Hepatocyte (in vitro differentiated cells): ENCODE data around the gene ERICH4. TPM values are rescaled to one million over a fixed set of nuclear protein-coding genes. Genes with fewer than 3 reads are reported as not detected.

Experiments
- DNase-seq: peaks from one replicate; pipeline ENCODE4 v3.0.0-alpha.2; 2016; ENCODE audit warnings: low spot score
- H2AFZ ChIP-seq: fragments of 200-600 bp; sonication (generic); 2 replicates; pipeline ENCODE4 v1.6.0; 2016; ENCODE audit warnings: antibody characterized with exemption, mild to moderate bottlenecking
- H3K27ac ChIP-seq: fragments of 200-600 bp; sonication (generic); 2 replicates; pipeline ENCODE4 v1.5.1; 2016; ENCODE audit warnings: mild to moderate bottlenecking
- H3K27me3 ChIP-seq: fragments of 200-600 bp; sonication (generic); 2 replicates; pipeline ENCODE4 v1.6.1; 2016
- H3K36me3 ChIP-seq: fragments of 200-600 bp; sonication (generic); replicated peaks from 2 replicates; pipeline ENCODE4 v1.5.1; 2016; ENCODE audit warnings: low read depth; ENCODE audit not compliant: insufficient read depth
- H3K4me1 ChIP-seq: fragments of 200-600 bp; sonication (generic); 2 replicates; pipeline ENCODE4 v1.5.1; 2016; ENCODE audit warnings: mild to moderate bottlenecking, moderate library complexity; ENCODE audit not compliant: insufficient read depth
- H3K4me2 ChIP-seq: fragments of 200-600 bp; sonication (generic); 2 replicates; pipeline ENCODE4 v1.6.0; 2016
- H3K4me3 ChIP-seq: fragments of 200-600 bp; sonication (generic); 2 replicates; pipeline ENCODE4 v1.5.1; 2016; ENCODE audit warnings: mild to moderate bottlenecking
- H3K79me2 ChIP-seq: fragments of 200-600 bp; sonication (generic); 2 replicates; pipeline ENCODE4 v1.6.0; 2017; ENCODE audit warnings: mild to moderate bottlenecking
- H3K9me2 ChIP-seq: fragments of 200-600 bp; sonication (generic); replicated peaks from 2 replicates; pipeline ENCODE4 v1.6.0; 2017; ENCODE audit warnings: mild to moderate bottlenecking; ENCODE audit not compliant: insufficient read depth
- H3K9me3 ChIP-seq: fragments of 200-600 bp; sonication (generic); 2 replicates; pipeline ENCODE4 v1.5.1; 2016; ENCODE audit warnings: low read depth, mild to moderate bottlenecking
- H4K20me1 ChIP-seq: fragments of 200-600 bp; sonication (generic); 2 replicates; pipeline ENCODE4 v1.6.0; 2016; ENCODE audit warnings: mild to moderate bottlenecking; ENCODE audit not compliant: insufficient read depth, poor library complexity, severe bottlenecking
- EZH2 ChIP-seq: fragments of 200-600 bp; sonication (generic); IDR thresholded peaks from 2 replicates; pipeline ENCODE4 v1.6.1; 2016; ENCODE audit warnings: antibody characterized with exemption, mild to moderate bottlenecking, borderline replicate concordance
- EZH2phosphoT487 ChIP-seq: fragments of 200-600 bp; sonication (generic); IDR thresholded peaks from one replicate; pipeline ENCODE4 v1.6.1; 2018; ENCODE audit warnings: antibody characterized with exemption, mild to moderate bottlenecking, low read depth, moderate library complexity; ENCODE audit not compliant: unreplicated experiment, severe bottlenecking
- WGBS: methylation state at CpG from one replicate; pipeline ENCODE4 v1.1.6; 2016; ENCODE audit warnings: low lambda C conversion rate; ENCODE audit errors: missing lambda C conversion rate; 5-methylcytosine and 5-hydroxymethylcytosine counted together
- polyA plus RNA-seq: library from polyadenylated mRNA; unstranded; fragments of >200 nt; fragmentation: Nextera tagmentation; extraction: Ambion mirVana; gene quantifications from 2 replicates; pipeline ENCODE4 v1.2.1, GENCODE V29; 2016
- total RNA-seq: library from RNA; depleted of rRNA; stranded (reverse); fragments of >200 nt; gene quantifications from 2 replicates; pipeline ENCODE4 v1.2.3, GENCODE V29; 2014
- TF ChIP-seq, protein P1 (sequence below): fragments of 200-600 bp; sonication (generic); IDR thresholded peaks from 2 replicates; pipeline ENCODE4 v1.5.1; 2016; ENCODE audit warnings: antibody characterized with exemption, mild to moderate bottlenecking; ENCODE audit not compliant: poor library complexity

Gene ERICH4
- total and polyA plus RNA-seq, 2 experiments from 2014 or later, result 2.3 to 4.3 TPM

- H3K36me3 ChIP-seq, result no peaks in the 10 kb centered on the region
- no peak for DNase-seq
Measured at GRCh38 chr19:41428481-41428859, 14.5 kb upstream of the ERICH4 start.

GRCh38 chr19:41430922-41431321 is 12.0 kb upstream of the ERICH4 start:
- Histone ChIP-seq H3K36me3 (no peaks in the 10 kb centered on the region), H3K9me2 (no peaks in the 10 kb centered on the region), H3K4me3 (no peak overlapping the region), H4K20me1 (no peaks in the 10 kb centered on the region), H3K4me1 (peaks cover 25% of the 10 kb centered on the region), H3K9me3 (no peaks in the 10 kb centered on the region), H3K27ac (peak overlapping the region; percentile 34), H3K79me2 (peaks cover 23% of the 10 kb centered on the region), H2AFZ (no peak overlapping the region), H3K4me2 (no peak overlapping the region), H3K27me3 (no peaks in the 10 kb centered on the region)
- 78% methylated on average over 6 of the region's 6 CpGs for WGBS
- TF ChIP-seq, protein P1, sequence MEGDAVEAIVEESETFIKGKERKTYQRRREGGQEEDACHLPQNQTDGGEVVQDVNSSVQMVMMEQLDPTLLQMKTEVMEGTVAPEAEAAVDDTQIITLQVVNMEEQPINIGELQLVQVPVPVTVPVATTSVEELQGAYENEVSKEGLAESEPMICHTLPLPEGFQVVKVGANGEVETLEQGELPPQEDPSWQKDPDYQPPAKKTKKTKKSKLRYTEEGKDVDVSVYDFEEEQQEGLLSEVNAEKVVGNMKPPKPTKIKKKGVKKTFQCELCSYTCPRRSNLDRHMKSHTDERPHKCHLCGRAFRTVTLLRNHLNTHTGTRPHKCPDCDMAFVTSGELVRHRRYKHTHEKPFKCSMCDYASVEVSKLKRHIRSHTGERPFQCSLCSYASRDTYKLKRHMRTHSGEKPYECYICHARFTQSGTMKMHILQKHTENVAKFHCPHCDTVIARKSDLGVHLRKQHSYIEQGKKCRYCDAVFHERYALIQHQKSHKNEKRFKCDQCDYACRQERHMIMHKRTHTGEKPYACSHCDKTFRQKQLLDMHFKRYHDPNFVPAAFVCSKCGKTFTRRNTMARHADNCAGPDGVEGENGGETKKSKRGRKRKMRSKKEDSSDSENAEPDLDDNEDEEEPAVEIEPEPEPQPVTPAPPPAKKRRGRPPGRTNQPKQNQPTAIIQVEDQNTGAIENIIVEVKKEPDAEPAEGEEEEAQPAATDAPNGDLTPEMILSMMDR, result no peak
- no peak for TF ChIP-seq EZH2phosphoT487
- TF ChIP-seq EZH2, result no peak
- DNase-seq, result no peak

More at GRCh38 chr19:41428481-41428859, 14.5 kb upstream of the ERICH4 start:
- Histone ChIP-seq H4K20me1 (no peaks in the 10 kb centered on the region), H3K4me2 (peak overlapping the region; percentile 96), H3K27ac (peak overlapping the region; percentile 97), H3K27me3 (no peaks in the 10 kb centered on the region), H3K9me3 (no peaks in the 10 kb centered on the region), H3K9me2 (no peaks in the 10 kb centered on the region), H3K4me1 (peaks cover 25% of the 10 kb centered on the region), H2AFZ (no peak overlapping the region), H3K4me3 (peak overlapping the region; percentile 32), H3K79me2 (peaks cover 41% of the 10 kb centered on the region)
- WGBS, result 89% methylated on average over 1 of the region's 1 CpG
- TF ChIP-seq EZH2phosphoT487, result no peak
- no peak for TF ChIP-seq EZH2
- TF ChIP-seq, protein P1, result no peak

DNA sequence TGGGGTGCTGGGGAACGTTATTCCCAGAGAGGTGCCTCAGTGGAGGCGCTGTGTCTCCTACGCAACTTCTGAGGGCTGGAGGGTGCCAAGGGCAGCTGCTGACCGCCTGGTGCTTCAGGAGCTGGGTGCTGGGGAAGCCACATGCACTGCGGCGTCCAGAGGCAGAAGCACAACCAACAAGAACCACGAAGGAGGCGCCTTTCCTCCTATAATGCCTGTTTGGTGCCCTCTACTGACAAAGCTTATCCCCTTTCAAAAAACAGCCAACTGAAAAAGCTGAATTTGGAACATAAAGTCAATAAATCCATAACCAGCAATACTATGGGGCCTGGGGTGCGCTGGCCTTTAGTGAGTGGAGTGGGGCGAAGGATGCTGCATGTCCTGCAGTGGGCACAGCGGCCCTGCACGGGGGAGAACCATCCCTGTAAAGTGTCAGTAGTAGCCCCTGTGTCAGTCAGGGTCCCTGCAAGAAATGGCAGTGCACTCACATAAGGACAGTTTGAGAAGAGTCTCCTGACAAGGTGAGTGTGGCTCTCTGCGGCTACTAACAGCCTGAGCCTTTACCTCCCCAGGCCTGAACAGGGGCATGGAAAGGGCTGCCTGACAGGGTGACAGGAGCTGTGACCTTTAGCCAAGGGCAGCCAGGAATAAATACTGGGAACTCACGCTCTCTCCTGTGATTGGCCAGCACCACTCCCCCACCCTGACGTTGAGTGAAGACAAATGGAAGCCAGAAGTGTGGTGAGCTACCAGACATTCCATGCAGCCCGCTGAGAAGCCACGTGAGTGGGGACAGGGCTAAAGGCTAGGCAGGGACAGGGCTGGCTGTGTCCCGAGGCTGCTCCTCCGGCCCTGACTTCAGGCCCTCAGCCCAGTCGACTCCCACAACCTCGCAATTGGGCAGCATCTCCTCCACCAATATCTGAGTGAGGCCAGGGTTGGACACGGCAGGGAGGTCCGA is 11.2 kb upstream of the ERICH4 start:
- no peak overlapping the region for H3K4me2 ChIP-seq
- no peaks in the 10 kb centered on the region for H3K9me3 ChIP-seq
- no peaks in the 10 kb centered on the region for H3K9me2 ChIP-seq
- WGBS, result 83% methylated on average over 21 of the region's 23 CpGs
- H3K4me3 ChIP-seq, result no peak overlapping the region
- no peak overlapping the region for H2AFZ ChIP-seq
- no peaks in the 10 kb centered on the region for H4K20me1 ChIP-seq
- no peak for TF ChIP-seq EZH2phosphoT487
- TF ChIP-seq, protein P1, result peak; percentile 46
- H3K36me3 ChIP-seq, result no peaks in the 10 kb centered on the region
- peak overlapping the region; percentile 37 for H3K27ac ChIP-seq
- peaks cover 17% of the 10 kb centered on the region for H3K4me1 ChIP-seq
- DNase-seq, result peak; percentile 58
- H3K79me2 ChIP-seq, result peaks cover 15% of the 10 kb centered on the region
- H3K27me3 ChIP-seq, result no peaks in the 10 kb centered on the region
